Neural crest cell (in vitro differentiated cells): ENCODE results near the gene CTTN. TPM values are rescaled to one million over a fixed set of nuclear protein-coding genes. Genes with fewer than 3 reads are reported as not detected.

Experiments
- DNase-seq: peaks from one replicate; pipeline ENCODE4 v3.0.0; 2021; ENCODE audit warnings: low read depth, mixed read lengths, low spot score
- H3K27ac Mint-ChIP-seq: one replicate; pipeline ENCODE4 v1.8.0; 2021; ENCODE audit warnings: mild to moderate bottlenecking, mixed read lengths; ENCODE audit not compliant: unreplicated experiment
- H3K27me3 Mint-ChIP-seq: 2 replicates; pipeline ENCODE4 v1.8.0; 2021; ENCODE audit warnings: low read depth, mild to moderate bottlenecking, mixed read lengths
- H3K36me3 Mint-ChIP-seq: 2 replicates; pipeline ENCODE4 v1.8.0; 2021; ENCODE audit warnings: low read depth, mild to moderate bottlenecking, mixed read lengths
- H3K4me1 Mint-ChIP-seq: 2 replicates; pipeline ENCODE4 v1.8.0; 2021; ENCODE audit warnings: mixed read lengths
- H3K4me3 Mint-ChIP-seq: one replicate; pipeline ENCODE4 v1.8.0; 2021; ENCODE audit warnings: mild to moderate bottlenecking, mixed read lengths
- H3K9me3 Mint-ChIP-seq: 2 replicates; pipeline ENCODE4 v1.8.0; 2021; ENCODE audit warnings: mixed read lengths
- total RNA-seq: library from RNA; stranded (reverse); gene quantifications from 2 replicates; pipeline ENCODE4 v1.2.1, GENCODE V29; 2021
- TF ChIP-seq, protein P1 (sequence below): fragments of 200-600 bp; sonication (generic); conservative IDR thresholded peaks from 2 replicates; pipeline ENCODE4 v1.5.0; 2021; ENCODE audit warnings: antibody characterized with exemption, mild to moderate bottlenecking

Gene CTTN
- total RNA-seq, 1 donor from 2014 or later, result 146 TPM

DNA sequence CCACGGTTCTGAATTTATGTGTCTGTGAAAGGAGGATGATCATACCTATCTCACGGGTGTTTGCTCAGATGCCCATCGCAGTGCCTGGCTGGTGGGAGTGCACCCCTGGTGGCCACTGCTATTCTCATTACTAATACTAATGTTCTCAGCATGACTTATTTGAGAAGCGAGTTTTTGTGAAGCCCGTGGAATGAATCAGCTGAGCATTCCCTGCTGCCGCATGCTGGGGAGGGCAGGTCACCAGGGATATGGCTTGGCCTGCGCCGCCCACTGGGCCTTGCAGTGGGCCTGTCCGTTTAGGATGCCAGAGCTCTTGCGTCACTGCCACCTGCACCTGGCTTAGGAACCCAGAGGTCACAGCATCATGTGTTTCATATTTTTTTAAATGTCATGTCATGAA, 16.9 kb downstream of the CTTN start:
- TF ChIP-seq, protein P1, sequence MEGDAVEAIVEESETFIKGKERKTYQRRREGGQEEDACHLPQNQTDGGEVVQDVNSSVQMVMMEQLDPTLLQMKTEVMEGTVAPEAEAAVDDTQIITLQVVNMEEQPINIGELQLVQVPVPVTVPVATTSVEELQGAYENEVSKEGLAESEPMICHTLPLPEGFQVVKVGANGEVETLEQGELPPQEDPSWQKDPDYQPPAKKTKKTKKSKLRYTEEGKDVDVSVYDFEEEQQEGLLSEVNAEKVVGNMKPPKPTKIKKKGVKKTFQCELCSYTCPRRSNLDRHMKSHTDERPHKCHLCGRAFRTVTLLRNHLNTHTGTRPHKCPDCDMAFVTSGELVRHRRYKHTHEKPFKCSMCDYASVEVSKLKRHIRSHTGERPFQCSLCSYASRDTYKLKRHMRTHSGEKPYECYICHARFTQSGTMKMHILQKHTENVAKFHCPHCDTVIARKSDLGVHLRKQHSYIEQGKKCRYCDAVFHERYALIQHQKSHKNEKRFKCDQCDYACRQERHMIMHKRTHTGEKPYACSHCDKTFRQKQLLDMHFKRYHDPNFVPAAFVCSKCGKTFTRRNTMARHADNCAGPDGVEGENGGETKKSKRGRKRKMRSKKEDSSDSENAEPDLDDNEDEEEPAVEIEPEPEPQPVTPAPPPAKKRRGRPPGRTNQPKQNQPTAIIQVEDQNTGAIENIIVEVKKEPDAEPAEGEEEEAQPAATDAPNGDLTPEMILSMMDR, result peak; percentile 47
- no peak overlapping the region for H3K4me3 Mint-ChIP-seq
- no peaks in the 10 kb centered on the region for H3K9me3 Mint-ChIP-seq
- H3K27me3 Mint-ChIP-seq, result no peaks in the 10 kb centered on the region
- H3K4me1 Mint-ChIP-seq, result no peaks in the 10 kb centered on the region
- H3K36me3 Mint-ChIP-seq, result peaks cover 19% of the 10 kb centered on the region
- H3K27ac Mint-ChIP-seq, result no peak overlapping the region
- DNase-seq, result no peak

DNA sequence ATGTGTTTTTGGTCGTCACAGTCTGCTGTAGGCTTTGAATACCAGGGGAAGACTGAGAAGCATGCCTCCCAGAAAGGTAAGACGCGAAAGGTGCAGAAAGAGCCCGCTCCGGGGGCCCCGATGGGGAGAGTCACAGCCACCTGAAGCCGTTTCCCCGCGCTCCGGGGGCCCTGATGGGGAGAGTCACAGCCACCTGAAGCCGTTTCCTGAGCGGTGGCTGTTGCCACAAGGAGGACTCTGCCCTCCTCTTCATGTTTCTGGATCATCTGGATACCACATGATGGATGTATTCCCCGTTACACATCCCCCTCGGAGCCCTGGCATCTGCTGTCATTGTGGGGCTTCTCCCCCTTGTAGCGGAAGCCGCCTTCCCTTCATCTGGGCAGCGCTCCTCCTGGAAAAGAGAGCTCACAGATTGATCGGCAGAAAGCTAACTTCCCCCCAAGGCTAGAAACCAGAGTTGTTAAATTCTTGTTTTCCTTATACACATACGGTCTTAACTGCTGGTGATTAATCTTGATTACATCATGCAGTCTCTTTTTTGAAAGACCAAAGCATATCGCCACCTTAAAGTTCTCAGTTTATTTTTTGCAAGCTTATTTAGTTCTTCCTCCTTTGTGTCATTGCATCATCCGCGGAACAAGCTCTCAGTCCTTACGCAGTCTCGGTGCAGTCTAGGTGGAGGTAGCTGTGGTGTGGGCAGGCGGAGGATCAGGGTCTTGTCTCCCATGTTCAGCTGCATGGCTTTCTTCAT, 17.5 kb downstream of the CTTN start:
- Mint-ChIP-seq H3K4me3 (no peak overlapping the region), H3K36me3 (peaks cover 19% of the 10 kb centered on the region), H3K4me1 (no peaks in the 10 kb centered on the region), H3K27ac (peak overlapping the region; percentile 35), H3K27me3 (no peaks in the 10 kb centered on the region), H3K9me3 (no peaks in the 10 kb centered on the region)
- DNase-seq, result no peak
- TF ChIP-seq, protein P1, result no peak

DNA sequence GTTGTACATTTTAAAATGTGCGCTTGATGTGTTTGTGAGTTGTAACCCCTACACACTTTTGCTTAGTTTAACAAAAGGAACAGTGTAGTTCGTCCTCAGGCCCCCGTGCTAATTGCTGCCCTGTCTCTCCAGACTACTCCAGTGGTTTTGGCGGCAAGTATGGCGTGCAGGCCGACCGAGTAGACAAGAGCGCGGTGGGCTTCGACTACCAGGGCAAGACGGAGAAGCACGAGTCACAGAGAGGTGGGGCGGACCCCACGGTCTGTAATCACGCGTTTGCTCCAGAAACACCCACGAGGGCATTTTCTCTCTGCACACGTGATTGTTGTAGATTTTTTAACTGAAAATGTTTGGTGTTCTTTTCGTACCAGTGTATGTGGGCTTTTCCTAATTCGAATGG, 18.6 kb downstream of the CTTN start:
- Mint-ChIP-seq H3K4me3 (no peak overlapping the region), H3K4me1 (no peaks in the 10 kb centered on the region), H3K27ac (no peak overlapping the region), H3K9me3 (no peaks in the 10 kb centered on the region), H3K27me3 (no peaks in the 10 kb centered on the region), H3K36me3 (peaks cover 18% of the 10 kb centered on the region)
- DNase-seq, result no peak
- TF ChIP-seq, protein P1, result no peak

DNA sequence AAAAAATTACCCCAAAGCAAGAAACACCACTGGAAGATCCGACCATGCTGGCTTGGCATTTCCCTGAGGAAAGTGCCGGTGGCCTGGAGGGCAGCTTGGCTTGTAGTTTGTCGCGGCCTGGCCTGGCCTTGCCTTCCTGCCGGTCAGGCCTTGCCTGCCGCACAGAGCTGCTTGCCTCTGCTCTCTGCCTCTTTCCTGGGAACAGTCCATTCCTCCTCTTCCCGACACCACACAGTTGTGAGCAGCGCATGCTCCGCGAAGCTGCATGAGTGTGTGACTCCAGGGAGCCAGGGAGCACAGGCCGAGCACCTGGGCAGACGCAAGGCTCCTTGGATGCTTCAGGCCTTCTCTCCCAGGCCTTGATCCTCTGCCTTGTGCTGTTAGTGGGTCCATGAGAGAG, 19.8 kb downstream of the CTTN start:
- Mint-ChIP-seq H3K27me3 (no peaks in the 10 kb centered on the region), H3K27ac (no peak overlapping the region), H3K36me3 (peaks cover 18% of the 10 kb centered on the region), H3K4me1 (no peaks in the 10 kb centered on the region), H3K9me3 (no peaks in the 10 kb centered on the region), H3K4me3 (no peak overlapping the region)
- TF ChIP-seq, protein P1, result no peak
- DNase-seq, result no peak

DNA sequence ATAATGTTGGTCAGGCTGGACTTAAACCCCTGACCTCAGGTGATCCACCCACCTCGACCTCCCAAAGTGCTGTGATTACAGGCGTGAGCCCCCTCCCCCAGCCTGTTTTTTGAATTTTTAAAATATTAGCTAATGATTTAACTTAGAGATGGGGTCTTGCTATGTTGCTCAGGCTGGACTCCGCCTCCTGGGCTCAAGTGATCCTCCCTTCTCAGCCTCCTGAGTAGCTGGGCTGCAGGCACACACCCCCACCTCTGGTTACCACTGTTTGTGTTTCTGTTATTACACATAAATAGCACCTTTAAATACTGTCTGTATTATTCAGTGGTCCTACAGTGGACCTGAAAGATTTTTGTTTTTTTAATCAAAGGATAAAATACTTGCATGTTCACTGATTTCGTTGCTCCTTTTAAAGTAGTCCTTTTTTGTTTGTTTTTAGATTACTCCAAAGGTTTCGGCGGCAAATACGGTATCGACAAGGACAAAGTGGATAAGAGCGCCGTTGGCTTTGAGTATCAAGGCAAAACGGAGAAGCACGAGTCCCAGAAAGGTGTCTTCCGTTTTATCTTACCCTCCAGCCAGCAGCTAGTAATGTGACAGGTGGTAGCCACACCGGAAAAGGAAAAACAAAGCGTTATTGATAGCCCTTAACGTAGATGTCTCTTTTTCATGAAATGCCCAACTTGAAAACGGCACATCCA, 21.1 kb downstream of the CTTN start:
- Mint-ChIP-seq H3K27ac (no peak overlapping the region), H3K36me3 (peaks cover 18% of the 10 kb centered on the region), H3K9me3 (no peaks in the 10 kb centered on the region), H3K4me1 (no peaks in the 10 kb centered on the region), H3K27me3 (no peaks in the 10 kb centered on the region), H3K4me3 (no peak overlapping the region)
- TF ChIP-seq, protein P1, result no peak
- no peak for DNase-seq
